ENCODE data around the gene TNS1. TPM values are rescaled to one million over a fixed set of nuclear protein-coding genes. Genes with fewer than 3 reads are reported as not detected.

Gene TNS1
- total RNA-seq, 1 experiment from 2014 or later, result 3.4 TPM

DNA sequence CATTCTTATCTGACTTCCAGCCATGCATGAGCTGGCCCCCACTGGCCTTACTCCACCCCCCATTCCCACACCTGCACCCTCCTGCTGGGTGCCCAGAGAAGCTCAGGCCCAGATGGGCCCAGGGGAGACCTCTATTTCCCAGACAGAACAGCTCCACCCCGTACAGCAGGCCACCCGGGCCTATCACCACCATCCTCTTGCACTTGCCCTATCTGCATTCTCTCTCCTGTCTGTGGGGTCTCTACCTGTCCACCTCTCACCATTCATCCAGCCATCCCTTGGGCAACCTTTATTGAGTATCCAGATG, 25.3 kb upstream of the TNS1 start:
- H3K56ac ChIP-seq (ENCODE audit: insufficient read length, low read depth, low read length), result no peak overlapping the region
- H4K8ac ChIP-seq (replicated peaks; ENCODE audit: insufficient read length, low read depth, low read length), result no peak overlapping the region
- H3K27ac ChIP-seq (ENCODE audit: insufficient read length, low read depth, low read length), result no peak overlapping the region
- H3K14ac ChIP-seq (ENCODE audit: insufficient read depth, low read length), result no peak overlapping the region
- H3K4me1 Mint-ChIP-seq, result peaks cover 13 to 26% of the 10 kb centered on the region in 2 experiments
- no peak overlapping the region for H2BK20ac ChIP-seq (ENCODE audit: low read depth, low read length, poor library complexity, severe bottlenecking)
- no peaks in the 10 kb centered on the region for H3K79me2 ChIP-seq (ENCODE audit: insufficient read depth, low read length)
- no peaks in the 10 kb centered on the region for H4K20me1 ChIP-seq (ENCODE audit: control insufficient read depth, insufficient read depth, insufficient read length)
- no peak overlapping the region for H4K5ac ChIP-seq (ENCODE audit: insufficient read length, low read depth, low read length)
- H2AFZ ChIP-seq (ENCODE audit: low read length), result no peak overlapping the region
- H3K36me3 Mint-ChIP-seq (ENCODE audit: insufficient read depth in 1 of 3, low read depth in 3 of 3), result no peaks in the 10 kb centered on the region
- no peaks in the 10 kb centered on the region for H3K79me1 ChIP-seq (ENCODE audit: insufficient read depth, low read depth, low read length, poor library complexity, severe bottlenecking)
- no peak overlapping the region for H3K9ac ChIP-seq (ENCODE audit: extremely low read depth, insufficient read length, low read length)
- no peak overlapping the region for H3K27ac Mint-ChIP-seq
- peak; percentile 15 for DNase-seq
- no peaks in the 10 kb centered on the region; the same call in 1 of the 2 replicates for H3K27me3 ChIP-seq (ENCODE audit: insufficient read depth, low read length)
- TF ChIP-seq, protein P1, sequence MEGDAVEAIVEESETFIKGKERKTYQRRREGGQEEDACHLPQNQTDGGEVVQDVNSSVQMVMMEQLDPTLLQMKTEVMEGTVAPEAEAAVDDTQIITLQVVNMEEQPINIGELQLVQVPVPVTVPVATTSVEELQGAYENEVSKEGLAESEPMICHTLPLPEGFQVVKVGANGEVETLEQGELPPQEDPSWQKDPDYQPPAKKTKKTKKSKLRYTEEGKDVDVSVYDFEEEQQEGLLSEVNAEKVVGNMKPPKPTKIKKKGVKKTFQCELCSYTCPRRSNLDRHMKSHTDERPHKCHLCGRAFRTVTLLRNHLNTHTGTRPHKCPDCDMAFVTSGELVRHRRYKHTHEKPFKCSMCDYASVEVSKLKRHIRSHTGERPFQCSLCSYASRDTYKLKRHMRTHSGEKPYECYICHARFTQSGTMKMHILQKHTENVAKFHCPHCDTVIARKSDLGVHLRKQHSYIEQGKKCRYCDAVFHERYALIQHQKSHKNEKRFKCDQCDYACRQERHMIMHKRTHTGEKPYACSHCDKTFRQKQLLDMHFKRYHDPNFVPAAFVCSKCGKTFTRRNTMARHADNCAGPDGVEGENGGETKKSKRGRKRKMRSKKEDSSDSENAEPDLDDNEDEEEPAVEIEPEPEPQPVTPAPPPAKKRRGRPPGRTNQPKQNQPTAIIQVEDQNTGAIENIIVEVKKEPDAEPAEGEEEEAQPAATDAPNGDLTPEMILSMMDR (conservative IDR thresholded peaks at IDR 0.05), result no peak
- no CpG with 5 or more reads among the region's 2 CpGs for WGBS (ENCODE audit: extremely low coverage, insufficient read length, low lambda C conversion rate)
- H3K4me1 ChIP-seq (ENCODE audit: insufficient read depth, low read length), result peaks cover 3% of the 10 kb centered on the region; the same call in 1 of the 2 replicates
- no peaks in the 10 kb centered on the region for H3K9me3 Mint-ChIP-seq
- H3K9me3 ChIP-seq (ENCODE audit: control insufficient read depth, low read depth, low read length), result no peaks in the 10 kb centered on the region
- H2BK120ac ChIP-seq (ENCODE audit: low read depth, low read length, poor library complexity, severe bottlenecking), result no peak overlapping the region
- H2BK5ac ChIP-seq (ENCODE audit: insufficient read length, low read length), result no peak overlapping the region
- H3T11ph ChIP-seq (ENCODE audit: low read length), result no peak overlapping the region
- no peak overlapping the region for H2BK15ac ChIP-seq (ENCODE audit: low read depth, low read length)
- H3K4me2 ChIP-seq (ENCODE audit: insufficient read depth, insufficient read length, low read length), result no peak overlapping the region
- H4K91ac ChIP-seq (ENCODE audit: insufficient read length, low read depth, low read length), result no peak overlapping the region
- H3K18ac ChIP-seq (ENCODE audit: insufficient read length, low read depth, low read length), result no peak overlapping the region
- H3K27me3 Mint-ChIP-seq (ENCODE audit: low read depth), result peaks cover 6% of the 10 kb centered on the region
- no peak overlapping the region for H3K4me3 Mint-ChIP-seq
- no peak overlapping the region for H2BK12ac ChIP-seq (ENCODE audit: insufficient read length, low read depth, low read length)
- H2AK5ac ChIP-seq (ENCODE audit: insufficient read length, low read length), result no peak overlapping the region
- no peaks in the 10 kb centered on the region for H3K23me2 ChIP-seq (ENCODE audit: insufficient read length, low read depth, low read length, poor library complexity, severe bottlenecking)
- no peak overlapping the region for H3K23ac ChIP-seq (ENCODE audit: insufficient read length, low read depth, low read length)
- H3K4ac ChIP-seq (ENCODE audit: low read depth, low read length), result no peak overlapping the region
